AG09309 (cell line): ENCODE results near the gene CLCN6.

ENCODE experiments used
- DNase-seq: peaks from one replicate; pipeline ENCODE4 v3.0.0-alpha.2; 2010; ENCODE audit warnings: low read depth
- H3K4me3 ChIP-seq: 2 replicates; pipeline ENCODE4 v1.5.1; 2011; ENCODE audit warnings: mild to moderate bottlenecking, low read depth, low read length, moderate library complexity; ENCODE audit not compliant: control insufficient read depth
- TF ChIP-seq, protein P1 (sequence below): IDR thresholded peaks from 2 replicates; pipeline ENCODE4 v1.5.1; 2011; ENCODE audit warnings: mild to moderate bottlenecking, low read depth, low read length, inconsistent platforms; ENCODE audit not compliant: insufficient read depth, control insufficient read depth; ENCODE audit errors: missing control alignments

Gene CLCN6

DNA sequence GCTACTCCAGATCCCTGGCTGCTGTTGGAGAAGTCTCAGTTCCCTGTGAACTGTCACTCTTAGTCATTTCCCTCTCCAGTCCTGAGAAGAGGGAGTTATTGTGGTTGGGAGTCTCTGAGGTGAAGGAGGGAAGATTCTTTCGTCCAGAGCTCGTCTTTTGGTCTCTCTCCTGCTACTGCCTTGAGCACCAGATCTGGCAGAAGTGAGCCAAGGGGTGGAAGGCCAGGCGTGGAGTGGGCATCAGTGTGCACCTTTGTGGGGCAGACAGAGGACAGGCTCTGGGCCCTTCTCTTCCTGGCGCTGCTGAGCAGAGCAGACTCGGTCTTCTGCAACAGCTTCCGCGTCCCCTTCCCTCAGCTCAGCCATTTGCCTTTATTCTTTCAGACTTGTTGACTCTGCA lies 19.1 kb downstream of the CLCN6 start:
- no peak overlapping the region for H3K4me3 ChIP-seq
- TF ChIP-seq, protein P1, sequence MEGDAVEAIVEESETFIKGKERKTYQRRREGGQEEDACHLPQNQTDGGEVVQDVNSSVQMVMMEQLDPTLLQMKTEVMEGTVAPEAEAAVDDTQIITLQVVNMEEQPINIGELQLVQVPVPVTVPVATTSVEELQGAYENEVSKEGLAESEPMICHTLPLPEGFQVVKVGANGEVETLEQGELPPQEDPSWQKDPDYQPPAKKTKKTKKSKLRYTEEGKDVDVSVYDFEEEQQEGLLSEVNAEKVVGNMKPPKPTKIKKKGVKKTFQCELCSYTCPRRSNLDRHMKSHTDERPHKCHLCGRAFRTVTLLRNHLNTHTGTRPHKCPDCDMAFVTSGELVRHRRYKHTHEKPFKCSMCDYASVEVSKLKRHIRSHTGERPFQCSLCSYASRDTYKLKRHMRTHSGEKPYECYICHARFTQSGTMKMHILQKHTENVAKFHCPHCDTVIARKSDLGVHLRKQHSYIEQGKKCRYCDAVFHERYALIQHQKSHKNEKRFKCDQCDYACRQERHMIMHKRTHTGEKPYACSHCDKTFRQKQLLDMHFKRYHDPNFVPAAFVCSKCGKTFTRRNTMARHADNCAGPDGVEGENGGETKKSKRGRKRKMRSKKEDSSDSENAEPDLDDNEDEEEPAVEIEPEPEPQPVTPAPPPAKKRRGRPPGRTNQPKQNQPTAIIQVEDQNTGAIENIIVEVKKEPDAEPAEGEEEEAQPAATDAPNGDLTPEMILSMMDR: no peak
- no peak for DNase-seq

DNA sequence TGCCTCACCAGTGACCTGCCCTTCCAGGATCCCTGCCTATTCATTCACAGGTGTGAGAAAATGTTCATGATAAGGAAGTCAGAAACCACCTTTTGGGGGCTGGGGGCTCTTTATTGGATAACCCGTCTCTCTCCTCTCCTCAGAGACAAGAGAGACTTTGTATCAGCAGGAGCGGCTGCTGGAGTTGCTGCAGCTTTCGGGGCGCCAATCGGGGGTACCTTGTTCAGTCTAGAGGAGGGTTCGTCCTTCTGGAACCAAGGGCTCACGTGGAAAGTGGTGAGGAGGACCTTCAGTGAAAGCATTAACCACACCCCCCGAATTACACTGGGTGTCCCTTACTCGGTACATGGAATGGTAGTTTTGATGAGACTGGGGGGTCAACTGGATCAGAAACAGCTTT lies 21.0 kb downstream of the CLCN6 start:
- no peak overlapping the region for H3K4me3 ChIP-seq
- DNase-seq: no peak
- TF ChIP-seq, protein P1: no peak

DNA sequence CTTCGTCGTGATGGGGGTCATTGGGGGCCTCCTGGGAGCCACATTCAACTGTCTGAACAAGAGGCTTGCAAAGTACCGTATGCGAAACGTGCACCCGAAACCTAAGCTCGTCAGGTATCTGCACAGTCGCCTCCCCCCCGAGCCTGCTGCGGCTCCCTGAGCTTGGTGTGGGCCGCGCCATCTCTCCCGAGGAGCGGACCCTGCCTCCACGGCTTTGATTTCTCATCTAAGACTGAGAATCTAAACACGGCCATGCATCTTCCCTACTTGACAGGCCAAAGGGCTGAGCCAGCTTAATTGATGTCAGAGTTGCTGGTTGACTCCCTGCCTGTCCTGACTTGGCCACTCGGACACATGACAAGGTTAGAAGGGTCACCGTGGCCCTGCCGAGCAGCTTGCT lies 22.5 kb downstream of the CLCN6 start:
- no peak overlapping the region for H3K4me3 ChIP-seq
- TF ChIP-seq, protein P1: no peak
- no peak for DNase-seq

DNA sequence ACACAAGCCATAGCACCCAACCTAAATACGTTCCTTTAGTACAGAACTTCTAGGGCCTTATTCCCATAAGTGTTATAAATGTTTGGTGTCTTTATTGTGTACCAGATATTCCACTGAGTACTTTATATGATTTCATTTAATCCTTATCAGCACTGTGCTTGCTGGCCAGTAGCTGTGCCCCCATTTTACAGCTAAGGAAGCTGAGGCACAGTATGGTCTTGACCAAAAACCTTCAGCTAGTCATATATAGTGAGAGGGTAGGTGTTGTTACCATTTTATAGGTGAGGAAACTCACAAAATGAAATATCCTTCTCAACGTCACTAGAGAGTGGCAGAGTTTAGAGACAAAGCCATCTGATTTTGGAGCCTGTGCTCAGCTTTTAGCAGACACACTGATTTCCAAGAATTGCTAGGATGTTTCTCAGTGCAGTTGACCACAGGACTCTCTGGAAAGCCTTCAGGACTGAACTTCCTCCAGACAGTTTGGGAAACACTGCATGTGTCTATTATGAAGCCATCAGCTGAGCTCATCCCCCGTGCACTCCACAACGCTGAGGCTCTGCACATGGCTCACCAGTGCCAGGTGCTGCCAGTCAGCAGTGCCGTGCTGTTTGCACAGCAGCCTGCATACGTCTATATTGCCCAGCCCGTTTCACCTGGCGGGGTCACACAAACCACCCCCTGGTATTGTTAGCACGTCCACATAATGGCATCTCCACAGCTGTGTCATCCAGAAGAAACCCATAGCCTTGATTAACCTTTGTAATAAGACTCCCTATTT lies 26.1 kb downstream of the CLCN6 start:
- DNase-seq: no peak
- TF ChIP-seq, protein P1: no peak
- H3K4me3 ChIP-seq: no peak overlapping the region

DNA sequence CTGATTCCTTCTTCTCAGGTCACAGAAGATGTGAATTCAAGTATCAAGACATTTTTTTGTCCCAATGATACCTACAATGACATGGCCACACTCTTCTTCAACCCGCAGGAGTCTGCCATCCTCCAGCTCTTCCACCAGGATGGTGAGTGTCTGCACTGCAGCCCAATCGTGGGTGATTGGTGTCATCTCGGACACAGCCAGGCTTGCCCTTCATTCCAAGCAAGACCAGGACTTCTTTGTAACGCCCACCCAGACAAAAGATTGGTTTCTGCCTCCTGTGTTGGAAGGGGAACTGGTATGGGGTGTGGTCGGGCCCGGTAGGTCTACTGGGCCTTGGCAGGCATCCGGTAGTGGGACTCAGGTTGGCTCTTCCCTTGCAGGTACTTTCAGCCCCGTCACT lies 27.5 kb downstream of the CLCN6 start:
- no peak for DNase-seq
- no peak overlapping the region for H3K4me3 ChIP-seq
- TF ChIP-seq, protein P1: no peak

DNA sequence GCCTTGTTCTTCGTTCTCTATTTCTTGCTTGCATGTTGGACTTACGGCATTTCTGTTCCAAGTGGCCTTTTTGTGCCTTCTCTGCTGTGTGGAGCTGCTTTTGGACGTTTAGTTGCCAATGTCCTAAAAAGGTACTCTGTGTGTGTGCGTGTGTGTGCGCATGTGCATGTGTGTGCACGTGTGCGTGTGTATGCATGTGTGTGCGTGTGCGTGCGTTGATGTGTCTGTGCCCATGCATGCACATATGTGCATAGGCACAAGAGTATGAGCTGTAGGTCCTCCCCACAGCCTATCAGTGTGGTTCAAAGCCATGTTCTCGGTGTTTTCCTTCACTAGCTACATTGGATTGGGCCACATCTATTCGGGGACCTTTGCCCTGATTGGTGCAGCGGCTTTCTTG lies 27.9 kb downstream of the CLCN6 start:
- no peak overlapping the region for H3K4me3 ChIP-seq
- no peak for DNase-seq
- TF ChIP-seq, protein P1: no peak
